ENCODE results near the gene SPEF1.

DNA sequence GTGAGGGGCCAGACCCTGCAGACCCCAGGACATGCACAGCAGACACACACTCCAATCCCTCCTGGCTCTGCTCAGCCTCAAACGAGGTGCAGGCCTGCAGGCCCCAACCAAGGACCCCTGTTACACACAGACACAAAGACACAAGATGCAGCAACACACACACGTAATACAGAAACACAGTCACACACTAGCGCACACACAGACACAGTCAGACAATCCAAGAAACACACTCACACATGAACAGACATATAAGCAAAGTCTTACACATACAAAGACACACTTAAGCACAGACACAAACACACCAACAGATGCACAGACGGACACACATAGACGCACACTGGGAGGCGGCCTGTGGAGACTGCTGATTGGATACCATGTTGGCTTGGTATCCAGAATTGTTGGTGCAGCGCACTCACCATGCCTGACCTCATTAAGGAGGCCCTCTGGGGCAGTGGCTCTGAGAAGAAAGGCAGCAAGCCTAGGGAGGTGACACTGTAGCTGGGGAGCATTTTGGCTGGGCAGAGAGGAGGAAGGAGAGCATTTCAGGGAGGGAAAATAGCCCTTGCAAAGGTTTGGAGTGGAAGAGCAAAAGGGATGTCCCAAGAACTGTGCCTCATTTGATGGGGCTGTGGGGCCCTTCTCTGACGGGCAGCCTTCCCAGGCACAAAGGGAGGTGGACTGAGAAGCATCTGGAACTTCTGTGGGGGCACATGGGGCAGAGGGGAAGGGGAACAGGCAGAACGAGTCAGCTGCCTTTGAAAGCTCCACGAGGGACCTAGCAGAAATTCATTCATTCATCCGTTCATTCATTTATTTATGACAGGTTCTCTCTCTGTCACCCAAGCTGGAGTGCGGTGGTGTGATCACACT lies 50.2 kb downstream of the SPEF1 start:
- TF ChIP-seq EZH2phosphoT487 (IDR thresholded peaks at IDR 0.05; ENCODE audit: insufficient read depth, low read depth) (no peak), EZH2 (IDR thresholded peaks at IDR 0.05; ENCODE audit: insufficient read depth, poor library complexity, severe bottlenecking) (no peak)

Measured in GM23248 (cell line).